ENCODE data around the gene STX1B.

The STX1B gene

GRCh38 chr16:30991052-30991451, 19.4 kb downstream of the STX1B start:
- H3K9me3 Mint-ChIP-seq, result no peaks in the 10 kb centered on the region
- H3K27ac Mint-ChIP-seq, result no peak overlapping the region
- peaks cover under 1% of the 10 kb centered on the region for H3K27me3 Mint-ChIP-seq (ENCODE audit: low read depth)

GRCh38 chr16:30990105-30990504, 20.3 kb downstream of the STX1B start:
- H3K27me3 Mint-ChIP-seq (ENCODE audit: low read depth), result no peaks in the 10 kb centered on the region
- H3K36me3 Mint-ChIP-seq (ENCODE audit: low read depth), result no peaks in the 10 kb centered on the region
- no peak overlapping the region for H3K4me3 Mint-ChIP-seq
- no peaks in the 10 kb centered on the region for H3K9me3 Mint-ChIP-seq
- TF ChIP-seq, protein P1, sequence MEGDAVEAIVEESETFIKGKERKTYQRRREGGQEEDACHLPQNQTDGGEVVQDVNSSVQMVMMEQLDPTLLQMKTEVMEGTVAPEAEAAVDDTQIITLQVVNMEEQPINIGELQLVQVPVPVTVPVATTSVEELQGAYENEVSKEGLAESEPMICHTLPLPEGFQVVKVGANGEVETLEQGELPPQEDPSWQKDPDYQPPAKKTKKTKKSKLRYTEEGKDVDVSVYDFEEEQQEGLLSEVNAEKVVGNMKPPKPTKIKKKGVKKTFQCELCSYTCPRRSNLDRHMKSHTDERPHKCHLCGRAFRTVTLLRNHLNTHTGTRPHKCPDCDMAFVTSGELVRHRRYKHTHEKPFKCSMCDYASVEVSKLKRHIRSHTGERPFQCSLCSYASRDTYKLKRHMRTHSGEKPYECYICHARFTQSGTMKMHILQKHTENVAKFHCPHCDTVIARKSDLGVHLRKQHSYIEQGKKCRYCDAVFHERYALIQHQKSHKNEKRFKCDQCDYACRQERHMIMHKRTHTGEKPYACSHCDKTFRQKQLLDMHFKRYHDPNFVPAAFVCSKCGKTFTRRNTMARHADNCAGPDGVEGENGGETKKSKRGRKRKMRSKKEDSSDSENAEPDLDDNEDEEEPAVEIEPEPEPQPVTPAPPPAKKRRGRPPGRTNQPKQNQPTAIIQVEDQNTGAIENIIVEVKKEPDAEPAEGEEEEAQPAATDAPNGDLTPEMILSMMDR (IDR thresholded peaks at IDR 0.05; ENCODE audit: unreplicated experiment in 3 of 3), result no peak
- no peaks in the 10 kb centered on the region for H3K4me1 Mint-ChIP-seq
- no peak overlapping the region for H3K27ac Mint-ChIP-seq

More at GRCh38 chr16:30991052-30991451, 19.4 kb downstream of the STX1B start:
- H3K4me1 Mint-ChIP-seq, result peaks cover under 1% of the 10 kb centered on the region
- TF ChIP-seq, protein P1 (IDR thresholded peaks at IDR 0.05; ENCODE audit: unreplicated experiment in 3 of 3), result no peak
- no peak overlapping the region for H3K4me3 Mint-ChIP-seq
- no peaks in the 10 kb centered on the region for H3K36me3 Mint-ChIP-seq (ENCODE audit: low read depth)

DNA sequence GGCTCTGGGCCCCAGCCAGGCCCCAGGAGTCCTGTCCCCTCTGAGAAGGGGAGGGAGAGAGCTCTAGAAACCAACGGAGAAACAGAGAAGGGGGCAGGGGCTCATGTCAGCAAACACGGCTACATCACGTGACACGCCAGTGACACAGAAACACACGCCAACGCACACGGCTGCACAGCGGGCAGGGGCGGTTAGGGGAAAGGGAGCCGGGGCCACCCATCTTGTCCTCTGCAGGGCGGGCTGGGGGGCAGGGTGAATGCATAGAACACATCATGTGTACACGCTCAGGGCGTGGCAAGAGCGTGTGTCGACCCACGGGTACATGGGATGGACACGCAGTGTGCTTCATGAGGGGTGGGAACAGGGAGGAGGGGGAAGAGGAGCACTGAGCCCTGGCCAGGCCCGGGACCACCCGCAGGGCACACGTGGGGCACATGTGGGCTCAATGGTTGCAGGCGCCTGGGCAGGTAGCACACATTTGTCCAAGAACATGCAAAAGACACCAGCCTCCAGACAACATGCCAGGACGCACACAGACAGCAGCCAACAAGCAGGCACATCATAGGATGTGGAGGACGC, 20.9 kb downstream of the STX1B start:
- TF ChIP-seq, protein P1 (IDR thresholded peaks at IDR 0.05; ENCODE audit: unreplicated experiment in 3 of 3), result no peak
- H3K4me1 Mint-ChIP-seq, result no peaks in the 10 kb centered on the region
- H3K4me3 Mint-ChIP-seq, result no peak overlapping the region
- H3K27ac Mint-ChIP-seq, result no peak overlapping the region
- H3K9me3 Mint-ChIP-seq, result no peaks in the 10 kb centered on the region
- H3K27me3 Mint-ChIP-seq (ENCODE audit: low read depth), result no peaks in the 10 kb centered on the region
- H3K36me3 Mint-ChIP-seq (ENCODE audit: low read depth), result no peaks in the 10 kb centered on the region

DNA sequence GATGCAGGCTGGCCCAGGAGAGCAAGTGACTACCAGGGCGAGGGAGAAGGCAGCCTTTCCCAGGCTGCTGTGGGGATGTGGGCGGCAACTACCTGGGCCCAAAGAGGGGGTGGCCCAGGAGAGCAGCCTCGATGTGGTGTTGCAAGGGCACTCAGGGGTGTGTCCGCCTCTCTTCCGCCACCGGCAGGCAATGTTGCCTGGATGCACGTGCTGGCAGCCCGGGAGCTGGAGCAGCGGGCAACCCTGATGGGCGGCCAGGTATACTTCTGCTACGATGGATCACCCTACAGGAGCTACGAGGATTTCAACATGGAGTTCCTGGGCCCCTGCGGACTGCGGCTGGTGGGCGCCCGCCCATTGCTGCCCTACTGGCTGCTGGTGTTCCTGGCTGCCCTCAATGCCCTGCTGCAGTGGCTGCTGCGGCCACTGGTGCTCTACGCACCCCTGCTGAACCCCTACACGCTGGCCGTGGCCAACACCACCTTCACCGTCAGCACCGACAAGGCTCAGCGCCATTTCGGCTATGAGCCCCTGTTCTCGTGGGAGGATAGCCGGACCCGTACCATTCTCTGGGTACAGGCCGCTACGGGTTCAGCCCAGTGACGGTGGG, 22.8 kb downstream of the STX1B start:
- Mint-ChIP-seq H3K4me1 (no peaks in the 10 kb centered on the region), H3K27me3 (ENCODE audit: low read depth) (no peaks in the 10 kb centered on the region), H3K27ac (no peak overlapping the region), H3K36me3 (ENCODE audit: low read depth) (peaks cover 8% of the 10 kb centered on the region), H3K4me3 (no peak overlapping the region), H3K9me3 (no peaks in the 10 kb centered on the region)
- TF ChIP-seq, protein P1 (IDR thresholded peaks at IDR 0.05; ENCODE audit: unreplicated experiment in 3 of 3), result no peak

DNA sequence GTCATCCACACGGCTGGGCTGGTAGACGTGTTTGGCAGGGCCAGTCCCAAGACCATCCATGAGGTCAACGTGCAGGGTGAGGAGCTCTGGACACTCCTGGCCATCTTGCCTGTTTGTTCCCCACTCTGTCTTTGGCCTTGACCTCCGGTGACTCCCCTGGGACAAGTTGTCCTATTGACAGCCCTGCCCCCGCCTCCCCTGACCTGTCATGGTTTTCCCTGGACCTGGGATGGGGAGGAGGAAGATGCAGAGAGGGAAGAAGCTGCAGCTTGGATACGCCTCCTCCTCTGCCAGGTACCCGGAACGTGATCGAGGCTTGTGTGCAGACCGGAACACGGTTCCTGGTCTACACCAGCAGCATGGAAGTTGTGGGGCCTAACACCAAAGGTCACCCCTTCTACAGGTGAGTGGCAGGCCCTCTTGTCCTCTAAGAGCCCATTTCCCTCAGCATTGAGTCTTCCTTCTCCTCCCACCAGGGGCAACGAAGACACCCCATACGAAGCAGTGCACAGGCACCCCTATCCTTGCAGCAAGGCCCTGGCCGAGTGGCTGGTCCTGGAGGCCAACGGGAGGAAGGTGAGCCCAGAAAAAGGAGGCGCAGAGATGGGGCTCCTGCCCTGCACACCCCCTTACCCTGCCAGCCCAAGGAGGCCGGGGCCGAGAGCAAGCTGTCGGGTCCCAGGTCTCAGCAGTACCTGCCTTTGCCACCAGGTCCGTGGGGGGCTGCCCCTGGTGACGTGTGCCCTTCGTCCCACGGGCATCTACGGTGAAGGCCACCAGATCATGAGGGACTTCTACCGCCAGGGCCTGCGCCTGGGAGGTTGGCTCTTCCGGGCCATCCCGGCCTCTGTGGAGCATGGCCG, 24.1 kb downstream of the STX1B start:
- Mint-ChIP-seq H3K4me1 (no peaks in the 10 kb centered on the region), H3K9me3 (no peaks in the 10 kb centered on the region)

More for the DNA sequence above, 24.1 kb downstream of the STX1B start:
- TF ChIP-seq, protein P1 (IDR thresholded peaks at IDR 0.05; ENCODE audit: unreplicated experiment in 3 of 3), result no peak
- H3K4me3 Mint-ChIP-seq, result peak overlapping the region in 2 of 3 experiments; percentile 32 to 40
- no peaks in the 10 kb centered on the region for H3K27me3 Mint-ChIP-seq (ENCODE audit: low read depth)
- peaks cover 13% of the 10 kb centered on the region for H3K36me3 Mint-ChIP-seq (ENCODE audit: low read depth)
- H3K27ac Mint-ChIP-seq, result no peak overlapping the region
